GM21717 (cell line): ENCODE data around the gene MRNIP.
A peak's percentile ranks its signal among the peaks of the same experiment; 100 is the strongest.

Experiments
- ATAC-seq: cut with Tn5 transposase; IDR thresholded peaks from one replicate; pipeline ENCODE4 v1.9.1; 2021; ENCODE audit warnings: mild to moderate bottlenecking, moderate library complexity; ENCODE audit not compliant: unreplicated experiment

Gene MRNIP

DNA sequence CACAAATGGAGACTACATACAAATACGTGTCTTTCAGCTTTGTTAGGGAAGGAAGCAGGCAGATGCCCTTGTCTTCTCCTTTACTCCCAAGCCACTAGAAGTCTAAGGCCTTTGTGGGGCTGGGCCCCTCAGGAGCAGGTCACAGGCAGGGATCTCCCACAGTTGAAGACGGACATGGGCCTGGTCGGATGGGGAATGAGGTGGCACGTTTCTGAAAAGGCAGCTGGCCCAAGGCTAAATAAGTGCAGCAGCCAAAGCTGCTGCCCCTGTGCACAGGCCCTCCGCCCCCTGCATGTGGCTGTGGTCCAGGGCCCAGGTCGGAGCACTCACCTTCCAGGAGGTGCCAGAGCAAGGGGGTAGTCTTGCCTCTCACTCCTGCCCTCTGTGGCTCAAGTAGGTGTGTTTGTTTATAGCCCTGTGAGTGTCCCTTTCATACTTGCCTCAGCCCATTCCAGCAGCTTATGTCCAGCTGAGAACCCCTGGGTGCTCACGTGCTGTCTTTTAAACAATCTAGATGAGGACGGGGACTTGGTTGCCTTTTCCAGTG is 36.1 kb downstream of the MRNIP start:
- ATAC-seq, result no peak

- no peak for ATAC-seq
Observed at GRCh38 chr5:179822059-179822432, 36.6 kb downstream of the MRNIP start.

DNA sequence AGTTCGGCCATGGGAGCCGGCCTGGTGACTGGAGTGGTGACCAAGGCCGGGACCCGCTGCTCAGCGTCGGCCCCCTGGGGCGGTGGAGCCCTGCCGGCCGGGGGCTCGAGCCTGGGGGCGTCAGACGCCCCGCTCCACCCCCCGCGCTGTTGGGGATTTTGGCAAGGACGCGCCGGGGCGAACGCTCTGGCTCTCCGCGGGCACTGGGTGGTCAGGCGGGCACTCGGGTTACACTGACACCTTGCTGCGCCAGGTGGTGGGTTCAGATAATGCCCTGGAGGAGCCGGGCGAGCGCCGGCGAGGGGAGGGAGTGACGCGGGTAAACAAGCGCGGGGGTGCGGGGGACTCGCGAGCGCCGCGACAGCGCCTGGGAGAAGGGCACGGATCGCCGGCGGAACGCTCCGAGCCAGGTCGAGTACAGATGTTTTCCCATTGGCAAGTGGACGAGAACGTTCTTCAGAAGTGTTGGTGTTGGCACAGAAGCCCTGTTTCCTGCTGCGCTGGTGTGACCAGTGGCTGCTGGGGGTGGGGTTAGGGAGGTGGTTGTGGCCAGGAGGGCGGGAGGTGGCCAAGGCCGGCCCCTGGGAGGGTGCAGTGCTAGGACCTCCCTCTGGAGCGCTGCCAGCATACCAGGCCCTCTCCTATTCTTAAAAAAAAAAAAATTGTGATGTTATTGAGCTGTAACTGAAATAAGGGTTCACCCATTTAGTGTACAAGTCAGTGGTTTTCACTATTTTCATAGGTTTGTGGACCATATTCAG is 37.1 kb downstream of the MRNIP start:
- peak; percentile 50 for ATAC-seq

DNA sequence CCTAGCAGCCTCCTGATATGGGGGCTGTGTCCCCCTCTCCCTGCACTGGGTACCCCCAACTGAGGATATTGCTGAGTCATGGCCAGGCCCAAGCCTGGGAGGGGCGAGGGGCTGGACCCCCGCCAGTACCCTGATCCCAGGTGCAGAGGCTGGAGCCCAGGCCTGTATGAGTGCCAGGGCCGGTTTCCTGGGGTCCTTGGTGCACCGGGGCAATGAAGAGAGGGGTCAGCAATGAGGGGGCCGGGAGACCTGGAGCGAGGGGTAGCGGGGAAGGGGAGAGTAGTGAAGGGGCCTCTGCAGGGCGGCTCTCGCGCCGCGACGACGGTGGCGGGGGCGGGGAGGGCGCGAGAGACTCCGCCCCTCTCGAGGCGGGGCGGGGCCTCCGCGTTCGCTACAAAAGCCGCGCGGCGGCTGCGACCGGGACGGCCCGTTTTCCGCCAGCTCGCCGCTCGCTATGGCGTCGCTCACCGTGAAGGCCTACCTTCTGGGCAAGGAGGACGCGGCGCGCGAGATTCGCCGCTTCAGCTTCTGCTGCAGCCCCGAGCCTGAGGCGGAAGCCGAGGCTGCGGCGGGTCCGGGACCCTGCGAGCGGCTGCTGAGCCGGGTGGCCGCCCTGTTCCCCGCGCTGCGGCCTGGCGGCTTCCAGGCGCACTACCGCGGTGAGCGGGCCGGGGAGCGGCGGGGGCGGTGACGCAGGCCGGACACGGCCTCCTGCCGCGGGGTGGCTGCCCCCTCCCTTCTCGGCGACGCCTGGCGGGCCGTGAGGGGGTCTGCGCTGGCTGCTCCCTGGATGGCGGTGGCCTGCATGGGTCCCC is 37.9 kb downstream of the MRNIP start, which contains the start of gene SQSTM1:
Gene SQSTM1 (plus strand): TSS at position 423 of the 815 bp plus-strand sequence. CDS start 32 bp downstream, at position 455.
- peak; percentile 32 for ATAC-seq

GRCh38 chr5:179820127-179820482 is 38.5 kb downstream of the MRNIP start:
- ATAC-seq, result no peak

- ATAC-seq, result no peak
Observed at GRCh38 chr5:179819296-179820126, 39.1 kb downstream of the MRNIP start.

GRCh38 chr5:179818746-179819295 is 39.8 kb downstream of the MRNIP start:
- peak; percentile 61 for ATAC-seq

DNA sequence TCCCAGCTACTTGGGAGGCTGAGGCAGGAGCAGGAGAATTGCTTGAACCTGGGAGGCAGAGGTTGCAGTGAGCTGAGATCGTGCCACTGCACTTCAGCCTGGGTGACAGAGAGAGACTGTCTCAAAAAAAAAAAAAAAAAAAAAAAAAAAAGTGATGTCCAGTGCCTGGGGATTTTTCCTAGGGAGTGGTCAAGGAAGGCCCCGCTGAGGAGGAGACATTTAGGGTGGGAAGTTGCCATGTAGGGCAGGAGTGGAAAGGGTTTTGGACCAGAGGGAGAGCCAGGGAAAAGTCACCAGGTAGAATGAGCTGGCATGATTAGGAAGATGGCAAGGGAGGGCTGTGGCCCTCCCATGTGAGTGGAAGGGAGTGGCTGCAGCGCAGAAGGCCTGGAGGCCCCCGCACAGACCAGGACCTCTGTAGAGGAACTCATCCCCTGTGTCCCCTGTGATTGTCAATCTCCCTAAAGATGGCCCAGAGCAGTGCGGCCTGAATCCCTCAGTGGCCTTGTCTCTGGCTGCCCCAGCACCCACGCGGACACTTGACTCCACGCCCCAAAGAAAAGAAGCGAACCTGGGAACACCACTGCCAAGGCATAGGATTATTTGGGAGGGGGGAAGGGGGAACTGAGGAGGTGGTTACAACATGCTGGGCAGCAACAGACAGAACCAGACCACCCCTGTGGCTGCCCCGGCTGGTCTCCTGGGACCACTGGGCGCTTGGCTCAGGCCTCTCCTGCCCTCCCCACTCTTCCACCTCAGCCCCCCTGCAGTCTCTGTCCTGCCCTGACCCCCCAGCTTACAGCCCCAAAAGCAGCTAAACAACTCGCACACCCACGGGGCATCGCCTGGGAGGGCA is 40.5 kb downstream of the MRNIP start:
- no peak for ATAC-seq

DNA sequence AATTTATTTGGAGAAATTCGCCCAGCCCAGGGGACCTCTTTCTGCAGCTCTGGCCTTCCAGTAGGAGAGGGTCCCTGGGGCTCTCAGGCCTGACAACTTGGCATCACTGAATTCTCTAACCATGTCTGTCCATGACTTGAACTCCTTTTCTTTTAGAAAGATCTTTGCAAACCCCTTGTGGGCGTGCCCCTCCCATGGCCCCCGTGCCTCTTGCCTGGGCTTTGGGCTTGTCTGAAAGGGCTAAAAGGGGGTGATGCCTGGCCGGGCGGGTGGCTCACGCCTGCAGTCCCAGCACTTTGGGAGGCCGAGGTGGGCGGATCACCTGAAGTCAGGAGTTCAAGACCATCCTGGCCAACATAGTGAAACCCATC is 41.2 kb downstream of the MRNIP start:
- ATAC-seq, result no peak

GRCh38 chr5:179816796-179817469 is 41.7 kb downstream of the MRNIP start:
- ATAC-seq, result no peak

GRCh38 chr5:179816401-179816795 is 42.2 kb downstream of the MRNIP start:
- no peak for ATAC-seq

GRCh38 chr5:179815491-179816249 is 42.9 kb downstream of the MRNIP start:
- no peak for ATAC-seq

DNA sequence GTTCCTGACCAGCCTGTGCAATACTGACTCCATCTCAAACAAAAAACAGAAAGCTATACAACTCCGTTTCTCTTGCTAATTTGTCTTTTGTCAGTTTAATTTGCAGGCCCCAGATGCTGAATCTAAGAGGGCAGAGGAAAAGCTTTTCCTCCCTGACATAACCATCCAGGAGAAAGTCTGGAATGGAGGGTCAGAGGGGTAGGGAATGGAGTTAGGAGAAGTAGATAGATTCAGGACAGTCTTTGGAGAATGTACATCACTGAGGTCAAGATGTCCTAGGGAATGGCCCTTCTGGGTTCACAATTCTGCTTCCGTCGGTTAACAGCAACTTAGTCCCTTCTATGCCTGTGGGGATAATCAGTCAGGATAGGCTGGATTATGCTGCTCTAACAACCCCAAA is 44.5 kb downstream of the MRNIP start:
- no peak for ATAC-seq

DNA sequence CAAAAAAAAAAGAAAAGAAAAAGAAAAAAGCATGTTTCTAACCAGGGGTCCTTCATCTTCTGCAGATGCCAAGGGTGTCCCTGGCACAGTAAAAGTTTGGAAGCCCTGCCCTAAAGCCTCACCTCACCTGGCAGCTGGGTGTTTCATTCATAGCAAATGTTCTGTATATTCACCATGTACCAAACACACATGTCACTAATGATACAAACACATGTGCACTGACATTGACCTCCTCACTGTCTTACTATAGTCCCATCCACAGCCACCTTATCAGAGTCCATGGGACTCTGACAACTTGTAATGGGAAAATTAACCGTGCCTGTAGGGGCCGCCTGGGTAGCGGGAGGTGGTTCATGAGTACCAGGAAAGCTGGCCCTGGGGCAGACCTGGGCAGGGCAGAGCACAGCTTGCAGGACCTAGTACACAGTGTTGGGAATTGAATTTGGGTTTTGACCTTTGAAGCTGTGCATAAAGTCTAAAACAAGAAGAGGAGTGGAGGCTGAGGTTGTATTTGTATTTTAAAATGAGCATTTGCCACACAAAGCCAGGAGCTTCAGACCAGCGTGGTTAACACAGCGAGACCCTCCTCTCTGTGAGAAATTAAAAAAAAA is 45.5 kb downstream of the MRNIP start:
- no peak for ATAC-seq

GRCh38 chr5:179812135-179812825 is 46.3 kb downstream of the MRNIP start:
- no peak for ATAC-seq

DNA sequence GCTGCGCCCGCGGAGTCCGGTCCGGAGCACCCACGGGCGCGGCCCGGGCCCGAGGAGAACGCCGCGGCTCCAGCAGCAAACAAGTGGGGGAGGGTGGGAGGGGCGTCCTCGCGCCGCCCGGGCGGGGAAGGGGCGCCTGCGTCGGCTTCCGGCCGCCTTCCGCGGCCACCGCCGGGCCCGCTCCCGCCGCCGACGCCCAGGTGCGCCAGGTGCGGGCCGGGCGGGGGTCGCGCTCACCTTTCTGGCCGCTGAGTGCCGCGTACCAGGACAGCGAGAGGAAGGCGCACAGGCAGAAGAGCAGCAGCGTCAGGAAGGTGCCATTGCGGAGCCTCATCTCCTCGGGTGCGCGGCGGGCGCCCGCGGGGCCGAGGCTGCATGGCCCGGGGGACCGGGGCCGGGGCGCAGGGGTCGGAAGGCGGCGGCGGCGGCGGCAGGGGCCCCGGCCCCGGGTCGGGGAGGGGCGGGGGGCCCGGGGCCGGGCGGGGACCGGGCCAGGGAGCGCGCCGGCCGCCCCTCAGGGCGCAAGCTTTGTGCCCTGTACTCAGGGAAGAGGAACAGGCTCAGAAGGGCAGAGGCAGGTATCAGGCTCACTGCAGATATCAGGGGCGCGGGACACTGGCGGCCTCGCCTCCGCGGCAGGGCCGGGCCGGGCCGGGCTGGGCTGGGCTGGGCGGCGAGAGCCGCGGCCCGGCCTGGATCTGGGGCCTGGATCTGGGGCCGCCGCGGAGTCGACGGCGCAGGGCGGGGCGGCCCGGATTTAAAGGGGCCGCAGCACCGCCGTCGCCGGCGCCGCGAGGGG is 52.2 kb downstream of the MRNIP start, which contains the start of gene MGAT4B:
Gene MGAT4B (minus strand): TSS at position 617 of the 799 bp plus-strand sequence. CDS start 283 bp downstream, at position 334.
- peak; percentile 63 for ATAC-seq
